IMR-90 (cell line): ENCODE measurements around the gene COG3. TPM values are rescaled to one million over a fixed set of nuclear protein-coding genes. Genes with fewer than 3 reads are reported as not detected.
"Not testable (repeated sequence)": the region's sequence is repeated elsewhere in the genome, so short reads cannot be mapped to it uniquely, and the experiment has no call there.

Source experiments
- ATAC-seq: fragments of 200-7000 bp; cut with Tn5 transposase; 2 replicates; pipeline ENCODE4 v1.9.1; 2020; ENCODE audit warnings: low read depth, mild to moderate bottlenecking, moderate library complexity
- BruUV-seq: library from RNA; stranded (reverse); fragments of 400-500 nt; replicated peaks from 2 replicates; lab custom pipeline; 2021; lab: Mats Ljungman, UMichigan
- CTCF ChIA-PET: fragments of 300-600 bp; formaldehyde crosslinking; extraction: SDS; loops from one replicate; lab custom pipeline; 2021; ENCODE audit warnings: antibody characterized with exemption; lab: Yijun Ruan, JAX
- POLR2A ChIA-PET: fragments of 300-600 bp; sonication (Branson Sonifier 250); formaldehyde crosslinking; loops from one replicate; lab custom pipeline; 2022; ENCODE audit warnings: antibody characterized with exemption; ENCODE audit not compliant: unreplicated experiment; lab: Charles Lee
- DNase-seq: peaks from one replicate; pipeline ENCODE4 v3.0.0; 2013
- H2AFZ ChIP-seq: replicated peaks from 2 replicates; pipeline ENCODE3; 2013; ENCODE audit warnings: low read length, mild to moderate bottlenecking; ENCODE audit not compliant: poor library complexity
- H2AK5ac ChIP-seq: 2 replicates; pipeline ENCODE4 v1.6.1; 2013; ENCODE audit warnings: low read depth, low read length, inconsistent platforms
- H2AK9ac ChIP-seq: replicated peaks from 2 replicates; pipeline ENCODE3; 2013; ENCODE audit warnings: mild to moderate bottlenecking, low read depth, low read length, moderate library complexity; ENCODE audit not compliant: poor library complexity
- H2BK120ac ChIP-seq: 2 replicates; pipeline ENCODE4 v1.6.1; 2013; ENCODE audit warnings: low read depth, low read length, inconsistent platforms
- H2BK15ac ChIP-seq: 3 replicates; pipeline ENCODE4 v1.6.1; 2013; ENCODE audit warnings: low read depth, low read length, inconsistent platforms
- H2BK20ac ChIP-seq: 2 replicates; pipeline ENCODE4 v1.6.1; 2013; ENCODE audit warnings: low read depth, mild to moderate bottlenecking, inconsistent platforms, low read length, moderate library complexity
- H2BK5ac ChIP-seq: 2 replicates; pipeline ENCODE4 v1.6.1; 2013; ENCODE audit warnings: mild to moderate bottlenecking, low read depth, low read length, inconsistent platforms; ENCODE audit not compliant: poor library complexity, severe bottlenecking
- H3K14ac ChIP-seq: replicated peaks from 2 replicates; pipeline ENCODE4 v1.6.1; 2013; ENCODE audit warnings: low read depth, low read length, inconsistent platforms
- H3K18ac ChIP-seq: 2 replicates; pipeline ENCODE4 v1.6.1; 2013; ENCODE audit warnings: low read depth, low read length, control low read depth
- H3K23ac ChIP-seq: 2 replicates; pipeline ENCODE4 v1.6.1; 2013; ENCODE audit warnings: low read depth, low read length, inconsistent platforms
- H3K27ac ChIP-seq: 2 replicates; pipeline ENCODE4 v1.5.1; 2013; ENCODE audit warnings: mild to moderate bottlenecking, control low read depth, low read length; ENCODE audit not compliant: insufficient read depth
- H3K27me3 ChIP-seq: 2 replicates; pipeline ENCODE4 v1.6.1; 2013; ENCODE audit warnings: low read length; ENCODE audit not compliant: control insufficient read depth, insufficient read depth
- H3K36me3 ChIP-seq: 2 replicates; pipeline ENCODE4 v1.6.1; 2013; ENCODE audit warnings: low read length, mixed read lengths; ENCODE audit not compliant: control insufficient read depth, insufficient read depth
- H3K4ac ChIP-seq: 2 replicates; pipeline ENCODE4 v1.6.1; 2013; ENCODE audit warnings: low read depth, low read length, inconsistent platforms
- H3K4me1 ChIP-seq: 2 replicates; pipeline ENCODE4 v1.6.1; 2013; ENCODE audit warnings: low read length, mixed read lengths; ENCODE audit not compliant: control insufficient read depth, insufficient read depth
- H3K4me2 ChIP-seq: 2 replicates; pipeline ENCODE4 v1.6.1; 2013; ENCODE audit warnings: low read depth, mild to moderate bottlenecking, control low read depth, low read length, moderate library complexity
- H3K4me3 ChIP-seq: 2 replicates; pipeline ENCODE4 v1.5.1; 2013; ENCODE audit warnings: low read depth, mild to moderate bottlenecking, control low read depth, low read length, moderate library complexity; ENCODE audit not compliant: insufficient read depth
- H3K56ac ChIP-seq: 2 replicates; pipeline ENCODE4 v1.6.1; 2013; ENCODE audit warnings: low read length, inconsistent platforms; ENCODE audit not compliant: insufficient read depth; ENCODE audit errors: extremely low read depth
- H3K79me1 ChIP-seq, 2 experiments: 2 replicates each; pipeline ENCODE4 v1.6.1; 2013; ENCODE audit warnings: low read length in 2 of 2, inconsistent platforms in 1 of 2, low read depth in 1 of 2
- H3K9ac ChIP-seq: 2 replicates; pipeline ENCODE4 v1.6.1; 2013; ENCODE audit warnings: low read depth, low read length, control low read depth
- H3K9me1 ChIP-seq: 2 replicates; pipeline ENCODE4 v1.6.1; 2013; ENCODE audit warnings: low read length, inconsistent platforms; ENCODE audit not compliant: insufficient read depth
- H3K9me3 ChIP-seq: 2 replicates; pipeline ENCODE4 v1.6.1; 2013; ENCODE audit warnings: low read length; ENCODE audit not compliant: control insufficient read depth, insufficient read depth
- H4K20me1 ChIP-seq: 2 replicates; pipeline ENCODE4 v1.6.1; 2013; ENCODE audit warnings: low read length, inconsistent platforms; ENCODE audit not compliant: insufficient read depth
- H4K5ac ChIP-seq: 2 replicates; pipeline ENCODE4 v1.6.1; 2013; ENCODE audit warnings: mild to moderate bottlenecking, low read depth, low read length, control low read depth
- H4K8ac ChIP-seq, 2 experiments: 2 replicates each; pipeline ENCODE4 v1.6.1; 2013; ENCODE audit warnings: low read depth in 2 of 2, low read length in 2 of 2, control low read depth in 1 of 2, inconsistent platforms in 1 of 2
- H4K91ac ChIP-seq: 2 replicates; pipeline ENCODE4 v1.6.1; 2013; ENCODE audit warnings: low read depth, low read length, inconsistent platforms; ENCODE audit not compliant: insufficient read depth
- whole genome bisulfite sequencing, 2 experiments: methylation state at CpG; one replicate each; pipeline versions ENCODE4 v1.1.5 to v1.1.7; 2013; ENCODE audit warnings: missing lambda C conversion rate in 2 of 2; ENCODE audit not compliant: insufficient read length in 1 of 2; ENCODE audit errors: extremely low coverage in 2 of 2; 5-methylcytosine and 5-hydroxymethylcytosine counted together
- dilution Hi-C: fragments of 300-500 bp; cut with HindIII; formaldehyde crosslinking; loops from one replicate; pipeline ENCODE4 v1.14.3; 2018; ENCODE audit warnings: low sequenced_read_pairs; ENCODE audit not compliant: unreplicated experiment
- in situ Hi-C: fragments of 300-500 bp; cut with MboI; formaldehyde crosslinking; loops from 3 replicates; pipeline ENCODE4 v1.14.3; 2019; ENCODE audit warnings: low sequenced_read_pairs, inconsistent platforms, mixed read lengths
- intact Hi-C: fragments of 100-400 bp; cut with micrococcal nuclease; formaldehyde crosslinking; loops from 2 replicates; pipeline ENCODE4 v1.10.0; 2022
- polyA plus RNA-seq, 3 experiments: library from polyadenylated mRNA; depleted of rRNA; stranded (reverse); fragments of >200 nt; gene quantifications; 2 replicates each; pipeline ENCODE4 v1.2.3, GENCODE V29; 2012; ENCODE audit warnings: low replicate concordance in 1 of 3
- total RNA-seq: library from RNA; depleted of rRNA; stranded (reverse); fragments of >200 nt; gene quantifications from 2 replicates; pipeline ENCODE4 v1.2.3, GENCODE V29; 2012

The COG3 gene
- total and polyA plus RNA-seq, 2 of the 4 experiments (the other 2 are of a cell fraction) = 21.7 to 31.9 TPM

DNA sequence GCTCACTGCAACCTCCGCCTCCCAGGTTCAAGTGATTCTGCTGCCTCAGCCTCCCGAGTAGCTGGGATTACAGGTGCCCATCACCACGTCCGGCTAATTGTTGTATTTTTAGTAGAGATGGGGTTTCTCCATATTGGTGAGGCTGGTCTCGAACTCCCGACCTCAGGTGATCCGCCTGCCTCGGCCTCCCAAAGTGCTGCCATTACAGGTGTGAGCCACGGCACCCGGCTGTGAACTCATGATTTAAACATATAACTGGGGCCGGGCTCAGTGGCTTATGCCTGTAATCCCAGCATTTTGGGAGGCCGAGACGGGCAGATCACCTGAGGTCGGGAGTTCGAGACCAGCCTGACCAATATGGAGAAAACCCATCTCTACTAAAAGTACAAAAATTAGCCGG lies 45.4 kb upstream of the COG3 start:
- ChIA-PET CTCF (interaction anchor here (0.6 to 1.0 kb wide), 2 partner anchors 9 to 48 kb away, joined by 3 to 7 read pairs; no protein-coding TSS in a partner anchor), POLR2A (interaction anchor here (0.7 kb wide), 1 partner anchor 1385 kb away, joined by 3 read pairs; no protein-coding TSS in a partner anchor)
- dilution Hi-C loops = not testable (repeated sequence)

More for the DNA sequence above, 45.4 kb upstream of the COG3 start:
- H3K23ac ChIP-seq, BruUV-seq, H2AFZ ChIP-seq, H3K56ac ChIP-seq, H4K8ac ChIP-seq, H2AK5ac ChIP-seq, H2BK120ac ChIP-seq, H3K9ac ChIP-seq, H3K9me3 ChIP-seq, H4K20me1 ChIP-seq, H3K27ac ChIP-seq, H3K18ac ChIP-seq, H3K14ac ChIP-seq, H3K4ac ChIP-seq, H2BK5ac ChIP-seq, H3K9me1 ChIP-seq, H2BK15ac ChIP-seq, ATAC-seq, H3K4me3 ChIP-seq, H2AK9ac ChIP-seq, H2BK20ac ChIP-seq, H3K4me2 ChIP-seq, H4K5ac ChIP-seq, H4K91ac ChIP-seq, DNase-seq, H3K36me3 ChIP-seq, H3K4me1 ChIP-seq, H3K27me3 ChIP-seq, in situ Hi-C loops: not testable (repeated sequence)
- WGBS, 2 experiments = 100% methylated on average over 7 of the region's 16 CpGs; no CpG with 5 or more reads in 1 of the 2 experiments
- intact Hi-C loops = loop anchor here (5.0 kb wide), 2 partner anchors 48 to 73 kb away; no protein-coding TSS in a partner anchor
- peaks cover 3 to 16% of the 10 kb centered on the region in 2 experiments for H3K79me1 ChIP-seq
